HG03108 (cell line): Measurements from ENCODE around the gene SMIM12.

ENCODE experiments used
- ATAC-seq: cut with Tn5 transposase; IDR thresholded peaks from one replicate; pipeline ENCODE4 v1.9.1; 2021; ENCODE audit warnings: moderate library complexity; ENCODE audit not compliant: unreplicated experiment

The SMIM12 gene

GRCh38 chr1:34803770-34804169 lies 55.8 kb downstream of the SMIM12 start:
- ATAC-seq, result no peak
